Hippocampal formation (tissue), 2 donors: ENCODE measurements around the gene PVR.
"Not testable (repeated sequence)": the region's sequence is repeated elsewhere in the genome, so short reads cannot be mapped to it uniquely, and the experiment has no call there.

Source experiments
- DNase-seq, 2 donors: peaks; one replicate each; lab custom pipeline; 2025; lab: John Stamatoyannopoulos, UW

PVR gene

GRCh38 chr19:44700547-44700946 lies 56.8 kb downstream of the PVR start:
- no peak for DNase-seq

GRCh38 chr19:44701228-44701627 lies 57.5 kb downstream of the PVR start:
- no peak for DNase-seq

GRCh38 chr19:44702551-44703176 lies 59.0 kb downstream of the PVR start:
- no peak for DNase-seq

- no peak for DNase-seq
These were observed 59.8 kb downstream of the PVR start for GRCh38 chr19:44703336-44704078.

GRCh38 chr19:44704982-44705381 lies 61.3 kb downstream of the PVR start:
- DNase-seq, result no peak

GRCh38 chr19:44705502-44706010 lies 61.8 kb downstream of the PVR start:
- no peak for DNase-seq

- no peak for DNase-seq
These were observed 63.0 kb downstream of the PVR start for GRCh38 chr19:44706506-44707236.

GRCh38 chr19:44707794-44708193 lies 64.1 kb downstream of the PVR start:
- DNase-seq, result no peak

- no peak for DNase-seq
These were observed 65.2 kb downstream of the PVR start for GRCh38 chr19:44708940-44709339.

- not testable (repeated sequence) for DNase-seq
These were observed 65.9 kb downstream of the PVR start for GRCh38 chr19:44709434-44710266.

GRCh38 chr19:44710483-44710882 lies 66.8 kb downstream of the PVR start:
- DNase-seq, result no peak

GRCh38 chr19:44712864-44713515 lies 69.3 kb downstream of the PVR start:
- no peak for DNase-seq
